Fibroblast of lung (primary cell): ENCODE results near the gene PGLYRP4. TPM values are rescaled to one million over a fixed set of nuclear protein-coding genes. Genes with fewer than 3 reads are reported as not detected.

Experiments
- DNase-seq, 2 donors: peaks; one replicate each; pipeline versions ENCODE4 v3.0.0 to v3.0.0-alpha.2; 2010; ENCODE audit warnings: low read depth in 2 of 2
- H2AFZ ChIP-seq: 2 replicates; pipeline ENCODE4 v1.5.1; 2012; ENCODE audit warnings: low read length, control low read depth, inconsistent platforms
- H3K27ac ChIP-seq: 2 replicates; pipeline ENCODE4 v1.5.1; 2011; ENCODE audit warnings: low read length, control low read depth; ENCODE audit not compliant: insufficient read depth
- H3K27me3 ChIP-seq: 2 replicates; pipeline ENCODE4 v1.5.1; 2011; ENCODE audit warnings: mild to moderate bottlenecking, low read length; ENCODE audit not compliant: control insufficient read depth, insufficient read depth
- H3K36me3 ChIP-seq: 2 replicates; pipeline ENCODE4 v1.5.1; 2011; ENCODE audit warnings: low read length; ENCODE audit not compliant: control insufficient read depth, insufficient read depth
- H3K4me1 ChIP-seq: 2 replicates; pipeline ENCODE4 v1.5.1; 2011; ENCODE audit warnings: low read length; ENCODE audit not compliant: control insufficient read depth, insufficient read depth; ENCODE audit errors: extremely low read depth
- H3K4me2 ChIP-seq: 2 replicates; pipeline ENCODE4 v1.5.1; 2011; ENCODE audit warnings: low read length, control low read depth; ENCODE audit not compliant: insufficient read depth; ENCODE audit errors: extremely low read depth
- H3K4me3 ChIP-seq, 4 experiments: fragments of 200-600 bp in 1 of 4; sonication (generic) in 1 of 4; replicated peaks in 1 of 4; 2 replicates each; pipeline ENCODE4 v1.5.1; 2011 to 2016; ENCODE audit warnings: low read length in 4 of 4, low read depth in 3 of 4, mild to moderate bottlenecking in 3 of 4, control low read depth in 2 of 4, inconsistent platforms in 1 of 4, mixed read lengths in 1 of 4; ENCODE audit not compliant: insufficient read depth in 1 of 4; ENCODE audit errors: control extremely low read depth in 1 of 4
- H3K79me2 ChIP-seq: 2 replicates; pipeline ENCODE4 v1.5.1; 2012; ENCODE audit warnings: mild to moderate bottlenecking, low read length, inconsistent platforms; ENCODE audit not compliant: control insufficient read depth, insufficient read depth
- H3K9ac ChIP-seq: 2 replicates; pipeline ENCODE4 v1.5.1; 2011; ENCODE audit warnings: mild to moderate bottlenecking, low read length, control low read depth; ENCODE audit not compliant: insufficient read depth
- H3K9me3 ChIP-seq: 2 replicates; pipeline ENCODE4 v1.5.1; 2012; ENCODE audit warnings: low read depth, low read length; ENCODE audit not compliant: control insufficient read depth, insufficient read depth
- H4K20me1 ChIP-seq: 2 replicates; pipeline ENCODE4 v1.5.1; 2011; ENCODE audit warnings: low read length; ENCODE audit not compliant: control insufficient read depth, insufficient read depth; ENCODE audit errors: extremely low read depth
- EZH2 ChIP-seq: IDR thresholded peaks from 2 replicates; pipeline ENCODE4 v1.5.1; 2012; ENCODE audit warnings: low read length, control low read depth, mild to moderate bottlenecking; ENCODE audit errors: missing control alignments
- polyA plus RNA-seq, 2 donors: library from polyadenylated mRNA; depleted of rRNA in 1 of 2; stranded (reverse) in 1 of 2; unstranded in 1 of 2; fragments of >200 nt; gene quantifications; 2 replicates each; pipeline ENCODE4 v1.2.1, GENCODE V29; 2011 to 2012; ENCODE audit warnings: missing spikeins in 1 of 2
- total RNA-seq: library from RNA; depleted of rRNA; stranded (reverse); fragments of >200 nt; gene quantifications from 2 replicates; pipeline ENCODE4 v1.2.1, GENCODE V29; 2014
- TF ChIP-seq, protein P1 (sequence below), 2 donors: IDR thresholded peaks in 1 of 2; conservative IDR thresholded peaks in 1 of 2; 1 replicate in 1 of 2; 2 replicates in 1 of 2; pipeline ENCODE4 v1.5.1; 2011 to 2012; ENCODE audit warnings: low read length in 2 of 2, control low read depth in 1 of 2, inconsistent platforms in 1 of 2, low read depth in 1 of 2, mild to moderate bottlenecking in 1 of 2

PGLYRP4 gene
- total and polyA plus RNA-seq, 2 donors (not counting 1 experiment from before 2014, with no cell fraction given) = not detected

DNA sequence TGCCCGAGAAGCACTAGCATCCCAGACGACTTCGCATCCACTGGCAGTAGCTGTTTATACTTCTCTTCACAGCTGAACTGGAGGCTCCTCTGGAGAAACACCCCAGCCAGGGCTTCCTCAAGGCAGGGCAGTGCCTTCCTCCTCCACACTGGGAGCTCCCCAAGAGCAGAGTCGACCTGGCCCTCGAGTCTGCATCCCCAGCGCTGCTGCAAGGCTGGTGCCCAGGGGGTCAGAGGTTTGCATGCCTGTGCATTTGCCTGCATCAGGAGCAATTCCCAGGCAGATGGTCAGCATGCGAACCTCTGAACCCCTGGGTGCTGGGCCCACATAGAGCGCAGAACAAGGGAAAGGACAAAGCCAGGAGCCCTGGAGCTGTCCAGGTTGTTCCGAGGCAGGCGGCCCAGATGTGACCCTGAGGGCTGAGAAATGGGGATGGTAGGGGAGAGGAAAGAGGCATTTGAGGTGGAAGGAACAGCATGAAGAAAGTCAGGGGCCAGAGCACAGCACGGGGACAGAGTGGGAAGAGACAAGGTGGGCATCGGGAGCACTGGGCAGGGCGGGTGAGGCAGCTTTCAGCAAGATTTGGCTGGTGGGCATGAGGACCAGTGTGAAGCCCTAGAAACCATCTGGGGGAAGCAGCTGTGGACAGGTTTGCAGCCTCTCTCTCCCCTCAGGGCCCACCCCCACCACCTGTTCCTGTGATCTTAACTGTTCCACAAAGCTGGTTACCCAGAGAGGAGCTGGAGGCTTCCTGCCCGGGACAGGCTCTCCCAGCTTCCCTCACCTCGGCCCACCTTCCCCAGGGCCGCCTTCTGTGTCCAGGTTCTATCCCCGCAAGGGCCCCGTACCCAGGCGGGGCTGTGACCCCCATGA is 48.6 kb upstream of the PGLYRP4 start:
- Histone ChIP-seq H3K4me3 (no peak overlapping the region), H3K36me3 (no peaks in the 10 kb centered on the region), H3K4me1 (no peaks in the 10 kb centered on the region), H3K4me2 (no peak overlapping the region), H3K27me3 (peaks cover 4% of the 10 kb centered on the region), H3K9me3 (no peaks in the 10 kb centered on the region), H2AFZ (no peak overlapping the region), H3K9ac (no peak overlapping the region), H3K27ac (no peak overlapping the region), H4K20me1 (no peaks in the 10 kb centered on the region), H3K79me2 (no peaks in the 10 kb centered on the region)
- TF ChIP-seq, protein P1, sequence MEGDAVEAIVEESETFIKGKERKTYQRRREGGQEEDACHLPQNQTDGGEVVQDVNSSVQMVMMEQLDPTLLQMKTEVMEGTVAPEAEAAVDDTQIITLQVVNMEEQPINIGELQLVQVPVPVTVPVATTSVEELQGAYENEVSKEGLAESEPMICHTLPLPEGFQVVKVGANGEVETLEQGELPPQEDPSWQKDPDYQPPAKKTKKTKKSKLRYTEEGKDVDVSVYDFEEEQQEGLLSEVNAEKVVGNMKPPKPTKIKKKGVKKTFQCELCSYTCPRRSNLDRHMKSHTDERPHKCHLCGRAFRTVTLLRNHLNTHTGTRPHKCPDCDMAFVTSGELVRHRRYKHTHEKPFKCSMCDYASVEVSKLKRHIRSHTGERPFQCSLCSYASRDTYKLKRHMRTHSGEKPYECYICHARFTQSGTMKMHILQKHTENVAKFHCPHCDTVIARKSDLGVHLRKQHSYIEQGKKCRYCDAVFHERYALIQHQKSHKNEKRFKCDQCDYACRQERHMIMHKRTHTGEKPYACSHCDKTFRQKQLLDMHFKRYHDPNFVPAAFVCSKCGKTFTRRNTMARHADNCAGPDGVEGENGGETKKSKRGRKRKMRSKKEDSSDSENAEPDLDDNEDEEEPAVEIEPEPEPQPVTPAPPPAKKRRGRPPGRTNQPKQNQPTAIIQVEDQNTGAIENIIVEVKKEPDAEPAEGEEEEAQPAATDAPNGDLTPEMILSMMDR (conservative IDR thresholded peaks at IDR 0.05 in 1 of 2, IDR thresholded peaks at IDR 0.05 in 1 of 2; ENCODE audit: low read depth in 1 of 2, low read length in 2 of 2) = no peak
- no peak for TF ChIP-seq EZH2
- no peak for DNase-seq

DNA sequence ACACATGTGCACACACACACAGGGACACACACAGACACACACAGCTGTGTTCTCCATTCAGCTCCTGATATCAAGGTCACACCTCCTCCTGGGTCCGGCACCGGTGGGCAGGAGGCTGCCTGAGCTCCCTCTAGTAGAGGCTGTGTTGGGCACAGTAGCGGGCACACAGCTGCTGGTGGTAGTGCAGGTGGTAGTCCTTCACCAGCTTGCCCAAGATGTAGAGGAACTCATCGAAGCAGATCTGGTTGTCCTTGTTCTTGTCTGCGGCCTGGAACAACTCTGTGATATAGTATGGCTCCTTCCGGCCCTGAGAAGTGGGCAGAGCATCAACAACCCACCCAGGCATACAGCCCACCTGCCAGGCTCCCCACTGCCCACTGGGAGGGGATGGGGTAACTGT is 47.8 kb upstream of the PGLYRP4 start:
- peaks cover 4% of the 10 kb centered on the region for H3K27me3 ChIP-seq
- no peaks in the 10 kb centered on the region for H3K9me3 ChIP-seq
- no peak overlapping the region for H2AFZ ChIP-seq
- no peak overlapping the region for H3K4me3 ChIP-seq
- no peaks in the 10 kb centered on the region for H4K20me1 ChIP-seq
- no peaks in the 10 kb centered on the region for H3K4me1 ChIP-seq
- H3K36me3 ChIP-seq = no peaks in the 10 kb centered on the region
- H3K79me2 ChIP-seq = no peaks in the 10 kb centered on the region
- H3K9ac ChIP-seq = no peak overlapping the region
- no peak for DNase-seq
- no peak overlapping the region for H3K27ac ChIP-seq
- TF ChIP-seq EZH2 = no peak
- TF ChIP-seq, protein P1 (conservative IDR thresholded peaks at IDR 0.05 in 1 of 2, IDR thresholded peaks at IDR 0.05 in 1 of 2; ENCODE audit: low read depth in 1 of 2, low read length in 2 of 2) = no peak
- no peak overlapping the region for H3K4me2 ChIP-seq

GRCh38 chr1:153395776-153396175 is 47.1 kb upstream of the PGLYRP4 start:
- TF ChIP-seq, protein P1 (conservative IDR thresholded peaks at IDR 0.05 in 1 of 2, IDR thresholded peaks at IDR 0.05 in 1 of 2; ENCODE audit: low read depth in 1 of 2, low read length in 2 of 2) = no peak
- TF ChIP-seq EZH2 = no peak

More at GRCh38 chr1:153395776-153396175, 47.1 kb upstream of the PGLYRP4 start:
- H2AFZ ChIP-seq = no peak overlapping the region
- H3K9ac ChIP-seq = no peak overlapping the region
- DNase-seq = no peak
- H3K9me3 ChIP-seq = no peaks in the 10 kb centered on the region
- no peak overlapping the region for H3K4me3 ChIP-seq
- no peaks in the 10 kb centered on the region for H3K4me1 ChIP-seq
- H3K79me2 ChIP-seq = no peaks in the 10 kb centered on the region
- no peak overlapping the region for H3K4me2 ChIP-seq
- H3K27me3 ChIP-seq = peaks cover 6% of the 10 kb centered on the region
- H4K20me1 ChIP-seq = no peaks in the 10 kb centered on the region
- no peak overlapping the region for H3K27ac ChIP-seq
- no peaks in the 10 kb centered on the region for H3K36me3 ChIP-seq
